Midbrain (tissue), 1 donor: ENCODE results near the gene ZZZ3.
"Not testable (repeated sequence)": the region's sequence is repeated elsewhere in the genome, so short reads cannot be mapped to it uniquely, and the experiment has no call there.

Source experiments
- DNase-seq: peaks from one replicate; lab custom pipeline; 2025; lab: John Stamatoyannopoulos, UW

ZZZ3 gene

GRCh38 chr1:77682460-77683159 lies at the start of gene ZZZ3:
Gene ZZZ3 (minus strand): TSS chr1:77682658. CDS start chr1:77633354, 49,304 bp downstream.
- peak; percentile 95 for DNase-seq

- DNase-seq = no peak
Observed at GRCh38 chr1:77732090-77732489, 49.6 kb upstream of the ZZZ3 start.

GRCh38 chr1:77725706-77726105 lies 43.2 kb upstream of the ZZZ3 start:
- no peak for DNase-seq

- DNase-seq = no peak
Observed at GRCh38 chr1:77718181-77718580, 35.7 kb upstream of the ZZZ3 start.

- DNase-seq = no peak
Observed at GRCh38 chr1:77716065-77716464, 33.6 kb upstream of the ZZZ3 start.

GRCh38 chr1:77709727-77710126 lies 27.3 kb upstream of the ZZZ3 start:
- DNase-seq = no peak

GRCh38 chr1:77706321-77706720 lies 23.9 kb upstream of the ZZZ3 start:
- DNase-seq = no peak

GRCh38 chr1:77704736-77705135 lies 22.3 kb upstream of the ZZZ3 start:
- no peak for DNase-seq

GRCh38 chr1:77699673-77700072 lies 17.2 kb upstream of the ZZZ3 start:
- not testable (repeated sequence) for DNase-seq

GRCh38 chr1:77697441-77697840 lies 15.0 kb upstream of the ZZZ3 start:
- DNase-seq = no peak

- DNase-seq = no peak
Observed at GRCh38 chr1:77688939-77689338, 6.5 kb upstream of the ZZZ3 start.

- no peak for DNase-seq
Observed at GRCh38 chr1:77687519-77687906, 5.1 kb upstream of the ZZZ3 start.

- no peak for DNase-seq
Observed at GRCh38 chr1:77686796-77687518, 4.5 kb upstream of the ZZZ3 start.

- peak; percentile 93 for DNase-seq
Observed at GRCh38 chr1:77683160-77684148, 996 bp upstream of the ZZZ3 start.

- no peak for DNase-seq
Observed at GRCh38 chr1:77680173-77680572, 2.3 kb downstream of the ZZZ3 start.

GRCh38 chr1:77678660-77679610 lies 3.5 kb downstream of the ZZZ3 start:
- DNase-seq = no peak

GRCh38 chr1:77674807-77675206 lies 7.7 kb downstream of the ZZZ3 start:
- not testable (repeated sequence) for DNase-seq

- no peak for DNase-seq
Observed at GRCh38 chr1:77673716-77674355, 8.6 kb downstream of the ZZZ3 start.

- no peak for DNase-seq
Observed at GRCh38 chr1:77673030-77673429, 9.4 kb downstream of the ZZZ3 start.

- no peak for DNase-seq
Observed at GRCh38 chr1:77672374-77672773, 10.1 kb downstream of the ZZZ3 start.

GRCh38 chr1:77671836-77672235 lies 10.6 kb downstream of the ZZZ3 start:
- DNase-seq = peak; percentile 54
